ENCODE results near the gene GRIPAP1.

DNA sequence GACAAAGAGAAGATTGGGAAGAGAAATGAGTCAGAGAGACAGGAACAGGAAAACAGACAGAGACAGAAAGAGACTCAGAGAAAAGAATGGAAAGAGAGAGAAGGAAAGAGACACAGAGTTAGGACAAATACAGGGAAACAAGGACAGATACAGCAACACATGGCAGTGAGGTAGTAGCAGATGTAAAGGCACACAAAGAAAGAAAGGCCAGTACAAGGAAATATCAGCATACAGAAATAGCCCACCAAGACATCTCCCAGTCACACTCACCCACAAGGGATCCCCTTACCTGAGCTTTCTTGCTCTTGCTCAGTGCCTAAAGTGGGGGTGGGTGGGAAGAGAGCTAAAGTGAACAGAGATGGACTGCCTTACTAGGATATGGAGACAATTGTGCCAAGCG is 4.2 kb downstream of the GRIPAP1 start:
- TF ChIP-seq, protein P1, sequence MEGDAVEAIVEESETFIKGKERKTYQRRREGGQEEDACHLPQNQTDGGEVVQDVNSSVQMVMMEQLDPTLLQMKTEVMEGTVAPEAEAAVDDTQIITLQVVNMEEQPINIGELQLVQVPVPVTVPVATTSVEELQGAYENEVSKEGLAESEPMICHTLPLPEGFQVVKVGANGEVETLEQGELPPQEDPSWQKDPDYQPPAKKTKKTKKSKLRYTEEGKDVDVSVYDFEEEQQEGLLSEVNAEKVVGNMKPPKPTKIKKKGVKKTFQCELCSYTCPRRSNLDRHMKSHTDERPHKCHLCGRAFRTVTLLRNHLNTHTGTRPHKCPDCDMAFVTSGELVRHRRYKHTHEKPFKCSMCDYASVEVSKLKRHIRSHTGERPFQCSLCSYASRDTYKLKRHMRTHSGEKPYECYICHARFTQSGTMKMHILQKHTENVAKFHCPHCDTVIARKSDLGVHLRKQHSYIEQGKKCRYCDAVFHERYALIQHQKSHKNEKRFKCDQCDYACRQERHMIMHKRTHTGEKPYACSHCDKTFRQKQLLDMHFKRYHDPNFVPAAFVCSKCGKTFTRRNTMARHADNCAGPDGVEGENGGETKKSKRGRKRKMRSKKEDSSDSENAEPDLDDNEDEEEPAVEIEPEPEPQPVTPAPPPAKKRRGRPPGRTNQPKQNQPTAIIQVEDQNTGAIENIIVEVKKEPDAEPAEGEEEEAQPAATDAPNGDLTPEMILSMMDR (IDR thresholded peaks at IDR 0.05; ENCODE audit: insufficient read depth, low read length, poor library complexity, severe bottlenecking): no peak
- no peak for TF ChIP-seq EZH2phosphoT487 (conservative IDR thresholded peaks at IDR 0.05; ENCODE audit: low read length)

All from SU-DHL-6 (cell line).